OCI-LY3 (cell line): ENCODE data around the gene NOP58.

Experiments used
- EZH2phosphoT487 ChIP-seq: fragments of 200-600 bp; shearing (Covaris generic); IDR thresholded peaks from 2 replicates; pipeline ENCODE4 v1.6.1; 2018; ENCODE audit warnings: antibody characterized with exemption, mixed run types, low read depth
- TF ChIP-seq, protein P1 (sequence below): fragments of 200-600, 300-600 bp; sonication (generic); IDR thresholded peaks from 2 replicates; pipeline ENCODE4 v1.5.1; 2014; ENCODE audit warnings: antibody characterized with exemption, low read length, low read depth

- TF ChIP-seq, protein P1, sequence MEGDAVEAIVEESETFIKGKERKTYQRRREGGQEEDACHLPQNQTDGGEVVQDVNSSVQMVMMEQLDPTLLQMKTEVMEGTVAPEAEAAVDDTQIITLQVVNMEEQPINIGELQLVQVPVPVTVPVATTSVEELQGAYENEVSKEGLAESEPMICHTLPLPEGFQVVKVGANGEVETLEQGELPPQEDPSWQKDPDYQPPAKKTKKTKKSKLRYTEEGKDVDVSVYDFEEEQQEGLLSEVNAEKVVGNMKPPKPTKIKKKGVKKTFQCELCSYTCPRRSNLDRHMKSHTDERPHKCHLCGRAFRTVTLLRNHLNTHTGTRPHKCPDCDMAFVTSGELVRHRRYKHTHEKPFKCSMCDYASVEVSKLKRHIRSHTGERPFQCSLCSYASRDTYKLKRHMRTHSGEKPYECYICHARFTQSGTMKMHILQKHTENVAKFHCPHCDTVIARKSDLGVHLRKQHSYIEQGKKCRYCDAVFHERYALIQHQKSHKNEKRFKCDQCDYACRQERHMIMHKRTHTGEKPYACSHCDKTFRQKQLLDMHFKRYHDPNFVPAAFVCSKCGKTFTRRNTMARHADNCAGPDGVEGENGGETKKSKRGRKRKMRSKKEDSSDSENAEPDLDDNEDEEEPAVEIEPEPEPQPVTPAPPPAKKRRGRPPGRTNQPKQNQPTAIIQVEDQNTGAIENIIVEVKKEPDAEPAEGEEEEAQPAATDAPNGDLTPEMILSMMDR = no peak
- TF ChIP-seq EZH2phosphoT487 = no peak
These were observed 27.0 kb upstream of the NOP58 start, which contains the start of gene SUMO1 for GRCh38 chr2:202238234-202239197.
